Vagina (tissue), 2 donors: ENCODE results near the gene P3H2.

Experiments
- CTCF ChIP-seq, 3 experiments: fragments of 450-650 bp in 2 of 3; fragments of 200-600 bp in 1 of 3; sonication (generic) in 1 of 3; IDR thresholded peaks; one replicate each; pipeline ENCODE4 v1.5.1; 2017 to 2019; ENCODE audit warnings: antibody characterized with exemption in 3 of 3, mild to moderate bottlenecking in 2 of 3, moderate library complexity in 2 of 3
- POLR2A ChIP-seq, 2 donors: fragments of 450-650 bp; IDR thresholded peaks; one replicate each; pipeline ENCODE4 v1.6.1; 2017; ENCODE audit warnings: antibody characterized with exemption in 2 of 2, mild to moderate bottlenecking in 2 of 2, moderate library complexity in 2 of 2
- POLR2AphosphoS5 ChIP-seq, 2 donors: sonication (generic); formaldehyde crosslinking; IDR thresholded peaks; one replicate each; pipeline ENCODE4 v1.9.0; 2017; ENCODE audit warnings: antibody characterized with exemption in 2 of 2, mild to moderate bottlenecking in 2 of 2, low read depth in 1 of 2; ENCODE audit not compliant: insufficient read depth in 1 of 2

DNA sequence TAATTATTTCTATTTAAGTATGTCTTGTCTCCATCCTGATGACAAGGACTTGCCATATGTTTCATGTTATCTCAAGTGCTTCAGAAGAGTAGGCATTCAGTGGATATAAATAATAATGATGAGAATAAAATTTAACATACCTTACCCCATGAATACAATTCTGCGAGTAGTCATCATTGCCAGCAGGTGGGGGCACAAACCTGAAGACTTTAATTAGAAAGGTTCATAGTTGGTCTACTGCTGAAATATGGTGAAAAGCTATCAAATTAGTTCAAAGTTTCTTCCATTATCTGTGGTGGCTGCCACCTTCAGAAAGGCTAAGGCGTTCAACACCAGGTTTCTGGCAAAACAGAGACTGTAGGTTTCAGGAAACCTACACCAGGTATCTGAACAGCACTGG, 100.9 kb downstream of the P3H2 start:
- TF ChIP-seq CTCF (IDR thresholded peaks at IDR 0.05) (no peak), POLR2A (IDR thresholded peaks at IDR 0.05) (no peak), POLR2AphosphoS5 (IDR thresholded peaks at IDR 0.05; ENCODE audit: insufficient read depth in 1 of 2, low read depth in 1 of 2) (no peak)
